Mammary epithelial cell (primary cell): Measurements from ENCODE around the gene BLVRA.

Experiments
- CTCF ChIP-seq, 2 donors: IDR thresholded peaks in 1 of 2; conservative IDR thresholded peaks in 1 of 2; 2 replicates each; pipeline ENCODE4 v1.5.1; 2011 to 2012; ENCODE audit warnings: inconsistent platforms in 2 of 2, low read length in 2 of 2, mild to moderate bottlenecking in 2 of 2, control low read depth in 1 of 2, low read depth in 1 of 2; ENCODE audit not compliant: insufficient read depth in 1 of 2; ENCODE audit errors: extremely low read depth in 1 of 2
- EZH2 ChIP-seq: IDR thresholded peaks from 2 replicates; pipeline ENCODE4 v1.6.1; 2012; ENCODE audit warnings: low read length, inconsistent platforms, borderline replicate concordance

GRCh38 chr7:43749383-43749940 is 9.0 kb upstream of the BLVRA start:
- TF ChIP-seq CTCF (conservative IDR thresholded peaks at IDR 0.05 in 1 of 2, IDR thresholded peaks at IDR 0.05 in 1 of 2; ENCODE audit: extremely low read depth in 1 of 2, insufficient read depth in 1 of 2, low read depth in 1 of 2, low read length in 2 of 2) (no peak), EZH2 (no peak)
